ENCODE measurements around the gene PPHLN1.

DNA sequence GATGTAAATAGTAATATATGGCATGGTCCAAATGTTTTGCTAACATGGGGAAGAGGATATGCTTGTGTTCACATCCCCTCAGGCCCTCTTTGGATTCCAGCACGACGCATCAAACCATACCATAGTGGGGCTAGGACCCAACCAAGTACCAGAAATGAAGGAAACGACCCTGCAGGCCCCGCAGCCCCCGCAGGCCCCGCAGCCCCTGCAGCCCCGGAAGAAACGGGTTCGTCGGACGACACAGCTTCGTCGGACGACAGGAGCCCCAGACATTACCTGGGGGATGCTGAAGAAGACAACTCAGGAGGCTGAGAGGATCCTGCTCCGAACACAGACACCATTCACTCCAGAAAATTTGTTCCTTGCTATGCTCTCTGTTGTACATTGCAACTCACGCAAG, 119.9 kb downstream of the PPHLN1 start:
- TF ChIP-seq EZH2 (IDR thresholded peaks at IDR 0.05; ENCODE audit: insufficient read depth, low read length), result no peak
- TF ChIP-seq, protein P1, sequence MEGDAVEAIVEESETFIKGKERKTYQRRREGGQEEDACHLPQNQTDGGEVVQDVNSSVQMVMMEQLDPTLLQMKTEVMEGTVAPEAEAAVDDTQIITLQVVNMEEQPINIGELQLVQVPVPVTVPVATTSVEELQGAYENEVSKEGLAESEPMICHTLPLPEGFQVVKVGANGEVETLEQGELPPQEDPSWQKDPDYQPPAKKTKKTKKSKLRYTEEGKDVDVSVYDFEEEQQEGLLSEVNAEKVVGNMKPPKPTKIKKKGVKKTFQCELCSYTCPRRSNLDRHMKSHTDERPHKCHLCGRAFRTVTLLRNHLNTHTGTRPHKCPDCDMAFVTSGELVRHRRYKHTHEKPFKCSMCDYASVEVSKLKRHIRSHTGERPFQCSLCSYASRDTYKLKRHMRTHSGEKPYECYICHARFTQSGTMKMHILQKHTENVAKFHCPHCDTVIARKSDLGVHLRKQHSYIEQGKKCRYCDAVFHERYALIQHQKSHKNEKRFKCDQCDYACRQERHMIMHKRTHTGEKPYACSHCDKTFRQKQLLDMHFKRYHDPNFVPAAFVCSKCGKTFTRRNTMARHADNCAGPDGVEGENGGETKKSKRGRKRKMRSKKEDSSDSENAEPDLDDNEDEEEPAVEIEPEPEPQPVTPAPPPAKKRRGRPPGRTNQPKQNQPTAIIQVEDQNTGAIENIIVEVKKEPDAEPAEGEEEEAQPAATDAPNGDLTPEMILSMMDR (IDR thresholded peaks at IDR 0.05; ENCODE audit: insufficient read depth, low read depth, low read length), result no peak
